ENCODE data around the gene GRM1.

- TF ChIP-seq GATA3 (IDR thresholded peaks at IDR 0.05; ENCODE audit: low read depth, low read length) (no peak), GATA2 (IDR thresholded peaks at IDR 0.05; ENCODE audit: low read depth, low read length) (no peak)
Measured at GRCh38 chr6:146026873-146027272, 2.0 kb upstream of the GRM1 start.

All from SH-SY5Y (cell line).